ENCODE measurements around the gene ADGRG7. TPM values are rescaled to one million over a fixed set of nuclear protein-coding genes. Genes with fewer than 3 reads are reported as not detected.
"Not testable (repeated sequence)": the region's sequence is repeated elsewhere in the genome, so short reads cannot be mapped to it uniquely, and the experiment has no call there.

ADGRG7 gene
- total and polyA plus RNA-seq, 4 donors, result 0.08 to 1.4 (median 0.51) TPM; not detected in 1

DNA sequence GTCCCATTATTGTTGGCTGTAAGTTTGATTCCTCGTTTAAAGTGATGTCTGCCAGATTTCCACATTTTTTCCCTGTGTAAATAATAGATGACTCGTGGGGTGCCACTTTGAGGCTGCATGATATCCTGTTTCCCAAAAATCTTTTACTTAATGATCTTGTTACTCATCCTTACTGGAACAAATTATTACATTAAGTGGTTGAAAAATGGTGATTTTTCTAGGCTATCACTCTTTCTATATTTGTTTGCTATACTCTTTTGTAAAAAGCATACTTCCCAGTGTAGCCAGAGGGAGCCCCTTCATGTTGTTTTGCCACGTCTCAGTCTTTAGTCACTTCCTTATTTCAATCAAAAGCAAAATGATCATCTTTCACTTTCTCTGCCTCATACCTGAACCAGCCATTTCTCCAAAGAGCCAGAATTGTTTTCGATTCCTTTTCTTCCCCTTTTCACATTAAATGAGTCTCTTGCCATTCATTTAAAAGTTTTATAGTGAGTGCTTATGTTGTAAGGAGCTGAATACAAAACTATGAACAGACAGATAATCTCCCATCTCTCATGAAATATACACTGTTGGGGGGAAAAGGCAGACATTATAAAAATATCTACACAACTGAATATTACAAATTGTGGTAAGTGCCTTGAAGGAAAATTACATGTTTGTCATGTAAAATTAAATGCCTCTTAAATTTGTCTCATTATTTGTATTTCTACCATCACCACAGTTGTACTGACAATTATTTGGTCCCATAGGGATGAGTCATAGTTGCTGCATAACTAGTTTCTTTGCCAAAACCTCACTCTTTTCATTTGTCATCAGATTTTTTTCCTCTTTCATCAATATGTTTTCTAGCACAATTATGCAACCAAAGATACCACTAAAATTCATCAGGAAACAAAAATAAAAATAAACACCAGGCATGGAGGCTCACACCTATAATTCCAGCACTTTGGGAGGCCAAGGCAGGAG lies 41.5 kb downstream of the ADGRG7 start:
- H3K36me3 ChIP-seq (ENCODE audit: control insufficient read depth in 1 of 2, insufficient read depth in 2 of 2, low read length in 1 of 2), result no peaks in the 10 kb centered on the region
- no peaks in the 10 kb centered on the region for H3K4me1 ChIP-seq (ENCODE audit: control insufficient read depth in 1 of 2, insufficient read depth in 2 of 2, low read length in 2 of 2)
- no peaks in the 10 kb centered on the region for H3K27me3 ChIP-seq (ENCODE audit: control insufficient read depth in 1 of 2, insufficient read depth in 2 of 2, low read length in 1 of 2)
- H3K27ac ChIP-seq (ENCODE audit: low read depth in 1 of 2, low read length in 2 of 2), result no peak overlapping the region
- H3K4me3 ChIP-seq (ENCODE audit: low read length in 2 of 2), result no peak overlapping the region
- H3K9me3 ChIP-seq (ENCODE audit: control insufficient read depth, low read length), result no peaks in the 10 kb centered on the region
- ATAC-seq (ENCODE audit: low FRiP score) (no peak), DNase-seq (no peak)
- WGBS, 2 donors, result 21 to 22% methylated on average over 4 of the region's 4 CpGs
- intact Hi-C loops (cut with DNase I), result no loop called here

DNA sequence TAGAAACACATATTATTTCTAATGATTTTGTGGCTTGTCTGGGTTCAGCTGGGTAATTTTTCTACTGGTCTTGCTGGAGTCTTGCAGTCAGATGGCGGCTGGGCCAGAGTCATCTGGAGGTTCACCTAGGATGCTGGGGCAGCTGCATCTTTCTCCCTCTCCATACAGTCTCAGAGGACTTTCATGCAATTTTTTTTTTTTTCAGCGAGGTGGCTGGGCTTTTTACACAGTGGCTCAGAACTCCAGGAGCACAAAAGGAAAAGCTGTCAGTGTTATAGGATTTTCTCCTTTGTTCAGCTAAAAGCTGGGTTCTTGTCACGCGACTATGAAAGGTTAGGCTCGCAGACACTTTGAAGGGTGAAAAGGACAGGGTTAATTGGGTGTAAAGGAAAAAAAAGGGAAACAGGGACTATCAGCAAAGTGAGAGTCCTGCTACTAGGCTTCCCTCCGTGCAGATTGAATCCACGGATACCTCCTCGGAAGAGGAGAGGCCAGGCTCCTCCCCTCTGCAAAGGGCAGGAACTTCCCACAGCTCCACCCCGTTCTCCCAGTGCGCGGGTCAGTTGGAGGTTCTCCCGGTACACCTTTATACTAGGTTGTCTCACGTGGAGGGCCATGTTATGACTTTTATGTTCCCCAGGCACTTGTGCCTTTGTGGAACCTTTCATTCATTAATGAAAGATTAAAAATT lies 44.3 kb downstream of the ADGRG7 start:
- Histone ChIP-seq H3K27ac (ENCODE audit: low read depth in 1 of 2, low read length in 2 of 2) (no peak overlapping the region), H3K4me1 (ENCODE audit: control insufficient read depth in 1 of 2, insufficient read depth in 2 of 2, low read length in 2 of 2) (no peaks in the 10 kb centered on the region), H3K36me3 (ENCODE audit: control insufficient read depth in 1 of 2, insufficient read depth in 2 of 2, low read length in 1 of 2) (no peaks in the 10 kb centered on the region), H3K9me3 (ENCODE audit: control insufficient read depth, low read length) (no peaks in the 10 kb centered on the region), H3K4me3 (ENCODE audit: low read length in 2 of 2) (no peak overlapping the region), H3K27me3 (ENCODE audit: control insufficient read depth in 1 of 2, insufficient read depth in 2 of 2, low read length in 1 of 2) (no peaks in the 10 kb centered on the region)
- 84 to 90% methylated on average over 13 of the region's 13 CpGs for WGBS, 2 donors
- ATAC-seq (ENCODE audit: low FRiP score) (no peak), DNase-seq (no peak)
- intact Hi-C loops (cut with DNase I), result no loop called here

DNA sequence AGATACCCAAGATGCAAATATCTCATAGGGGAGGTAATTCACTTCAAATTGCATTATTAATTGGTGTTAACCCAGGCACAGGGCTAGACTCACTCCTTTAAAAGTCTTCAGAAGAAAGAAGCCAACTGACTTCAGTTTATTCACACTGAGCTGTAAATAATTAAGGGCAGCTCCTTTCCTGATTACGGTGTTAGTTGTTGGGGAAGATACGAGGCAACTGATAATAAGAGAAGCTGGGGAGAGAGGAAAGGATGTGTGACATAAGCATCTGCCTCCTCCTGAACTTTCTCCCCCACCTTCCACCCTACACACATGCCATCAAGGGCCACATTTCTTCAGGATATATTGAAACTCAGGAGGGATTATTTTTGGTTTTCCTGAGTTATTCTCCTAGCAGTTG lies 47.5 kb downstream of the ADGRG7 start:
- Histone ChIP-seq H3K36me3 (ENCODE audit: control insufficient read depth in 1 of 2, insufficient read depth in 2 of 2, low read length in 1 of 2) (no peaks in the 10 kb centered on the region), H3K4me3 (ENCODE audit: low read length in 2 of 2) (no peak overlapping the region), H3K27ac (ENCODE audit: low read depth in 1 of 2, low read length in 2 of 2) (no peak overlapping the region), H3K27me3 (ENCODE audit: control insufficient read depth in 1 of 2, insufficient read depth in 2 of 2, low read length in 1 of 2) (no peaks in the 10 kb centered on the region), H3K4me1 (ENCODE audit: control insufficient read depth in 1 of 2, insufficient read depth in 2 of 2, low read length in 2 of 2) (no peaks in the 10 kb centered on the region), H3K9me3 (ENCODE audit: control insufficient read depth, low read length) (no peaks in the 10 kb centered on the region)
- DNase-seq (no peak), ATAC-seq (ENCODE audit: low FRiP score) (no peak)
- 76 to 79% methylated on average over 2 of the region's 2 CpGs for WGBS, 2 donors
- intact Hi-C loops (cut with DNase I), result no loop called here

DNA sequence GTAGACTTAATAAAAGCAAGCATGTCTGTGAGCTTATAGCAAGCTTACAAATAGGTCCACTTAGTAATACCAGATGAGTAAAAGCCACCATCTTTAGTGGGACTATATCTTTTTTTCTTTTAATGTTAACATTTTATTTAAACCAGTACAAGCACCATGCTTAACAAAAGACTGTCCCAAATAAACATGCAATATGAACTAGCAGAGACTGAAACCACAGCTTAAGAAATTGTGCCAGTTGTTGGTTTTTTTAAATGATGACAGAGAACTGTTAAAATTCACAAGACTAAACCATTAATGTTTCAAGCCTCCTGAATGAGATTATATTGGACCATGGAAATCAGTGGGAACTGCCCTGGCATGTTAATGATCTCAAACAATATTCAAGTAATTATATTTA lies 51.9 kb downstream of the ADGRG7 start:
- H3K36me3 ChIP-seq (ENCODE audit: control insufficient read depth in 1 of 2, insufficient read depth in 2 of 2, low read length in 1 of 2); H3K27me3 ChIP-seq (ENCODE audit: control insufficient read depth in 1 of 2, insufficient read depth in 2 of 2, low read length in 1 of 2); ATAC-seq (ENCODE audit: low FRiP score); H3K4me3 ChIP-seq (ENCODE audit: low read length in 2 of 2); H3K9me3 ChIP-seq (ENCODE audit: control insufficient read depth, low read length); DNase-seq; intact Hi-C loops (cut with DNase I); H3K4me1 ChIP-seq (ENCODE audit: control insufficient read depth in 1 of 2, insufficient read depth in 2 of 2, low read length in 2 of 2); H3K27ac ChIP-seq (ENCODE audit: low read depth in 1 of 2, low read length in 2 of 2): not testable (repeated sequence)

DNA sequence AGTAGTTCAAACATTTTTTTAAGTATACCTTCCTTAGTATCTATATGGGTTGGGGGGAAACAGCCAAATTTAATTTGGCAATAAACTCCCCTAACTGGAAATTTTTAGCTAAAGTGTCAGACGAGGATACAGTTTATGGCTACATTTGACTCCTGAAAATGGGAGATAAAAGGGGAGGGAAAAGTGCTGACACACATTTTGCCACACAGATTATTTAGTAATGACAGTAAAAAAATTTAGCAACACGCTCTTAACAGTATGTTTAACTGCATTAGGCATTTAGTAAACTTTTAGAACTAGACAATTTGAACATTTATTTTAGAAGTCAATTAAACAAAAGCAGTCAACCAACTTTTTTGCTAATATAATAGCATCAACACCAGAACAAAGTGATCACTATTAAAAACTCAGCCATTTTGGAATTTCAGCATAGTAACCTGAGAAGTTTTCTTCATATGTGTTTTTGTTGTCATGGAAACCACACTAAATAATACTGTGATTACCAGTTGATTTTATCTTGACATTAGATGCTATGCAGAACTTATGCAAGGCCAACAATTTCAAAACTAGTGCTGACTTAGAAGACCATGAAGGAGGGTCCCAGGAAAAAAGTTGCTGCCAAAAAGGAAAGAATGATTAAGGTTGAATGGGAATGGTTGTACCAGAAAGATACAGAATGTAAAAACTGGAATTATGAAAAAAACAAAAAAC lies 52.9 kb downstream of the ADGRG7 start:
- intact Hi-C loops (cut with DNase I), result no loop called here
- Histone ChIP-seq H3K9me3 (ENCODE audit: control insufficient read depth, low read length) (no peaks in the 10 kb centered on the region), H3K27ac (ENCODE audit: low read depth in 1 of 2, low read length in 2 of 2) (no peak overlapping the region), H3K27me3 (ENCODE audit: control insufficient read depth in 1 of 2, insufficient read depth in 2 of 2, low read length in 1 of 2) (no peaks in the 10 kb centered on the region), H3K4me3 (ENCODE audit: low read length in 2 of 2) (no peak overlapping the region), H3K4me1 (ENCODE audit: control insufficient read depth in 1 of 2, insufficient read depth in 2 of 2, low read length in 2 of 2) (no peaks in the 10 kb centered on the region), H3K36me3 (ENCODE audit: control insufficient read depth in 1 of 2, insufficient read depth in 2 of 2, low read length in 1 of 2) (no peaks in the 10 kb centered on the region)
- 54 to 73% methylated on average over 2 of the region's 2 CpGs for WGBS, 2 donors
- ATAC-seq (ENCODE audit: low FRiP score) (no peak), DNase-seq (no peak)

DNA sequence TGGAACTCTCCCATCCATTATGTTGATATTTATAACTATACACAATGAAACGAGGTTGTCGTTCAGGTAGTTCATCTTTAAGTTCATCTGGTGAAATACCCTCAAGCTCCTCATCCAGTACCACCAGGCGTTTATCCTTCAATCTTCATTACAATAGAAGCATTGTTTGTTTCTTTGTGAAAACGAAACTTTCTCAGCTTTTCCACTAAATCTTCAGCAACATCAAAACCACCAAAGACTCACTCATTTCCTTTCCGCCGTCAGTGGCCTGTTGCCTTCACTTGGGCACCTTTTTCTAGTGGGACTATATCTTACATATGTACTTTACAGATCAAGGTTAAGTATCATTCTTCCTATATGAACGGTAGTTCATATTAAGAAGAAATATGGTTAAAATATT lies 55.8 kb downstream of the ADGRG7 start:
- no peak for DNase-seq
- intact Hi-C loops (cut with DNase I), result no loop called here
- ATAC-seq (ENCODE audit: low FRiP score), result no peak
- Histone ChIP-seq H3K27ac (ENCODE audit: low read depth in 1 of 2, low read length in 2 of 2) (no peak overlapping the region), H3K36me3 (ENCODE audit: control insufficient read depth in 1 of 2, insufficient read depth in 2 of 2, low read length in 1 of 2) (no peaks in the 10 kb centered on the region), H3K4me1 (ENCODE audit: control insufficient read depth in 1 of 2, insufficient read depth in 2 of 2, low read length in 2 of 2) (no peaks in the 10 kb centered on the region), H3K4me3 (ENCODE audit: low read length in 2 of 2) (no peak overlapping the region), H3K27me3 (ENCODE audit: control insufficient read depth in 1 of 2, insufficient read depth in 2 of 2, low read length in 1 of 2) (no peaks in the 10 kb centered on the region), H3K9me3 (ENCODE audit: control insufficient read depth, low read length) (peaks cover 2% of the 10 kb centered on the region)
- 59 to 60% methylated on average over 7 of the region's 7 CpGs for WGBS, 2 donors

DNA sequence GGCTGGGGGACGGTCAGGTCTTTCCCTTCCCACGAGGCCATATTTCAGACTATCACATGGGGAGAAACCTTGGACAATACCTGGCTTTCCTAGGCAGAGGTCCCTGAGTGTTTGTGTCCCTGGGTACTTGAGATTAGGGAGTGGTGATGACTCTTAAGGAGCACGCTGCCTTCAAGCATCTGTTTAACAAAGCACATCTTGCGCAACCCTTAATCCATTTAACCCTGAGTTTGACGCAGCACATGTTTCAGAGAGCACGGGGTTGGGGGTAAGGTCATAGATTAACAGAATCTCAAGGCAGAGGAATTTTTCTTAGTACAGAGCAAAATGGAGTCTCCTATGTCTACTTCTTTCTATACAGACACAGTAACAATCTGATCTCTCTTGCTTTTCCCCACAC lies 57.3 kb downstream of the ADGRG7 start:
- ATAC-seq (ENCODE audit: low FRiP score); H3K9me3 ChIP-seq (ENCODE audit: control insufficient read depth, low read length); DNase-seq; H3K4me3 ChIP-seq (ENCODE audit: low read length in 2 of 2); H3K27ac ChIP-seq (ENCODE audit: low read depth in 1 of 2, low read length in 2 of 2); intact Hi-C loops (cut with DNase I); H3K4me1 ChIP-seq (ENCODE audit: control insufficient read depth in 1 of 2, insufficient read depth in 2 of 2, low read length in 2 of 2); H3K36me3 ChIP-seq (ENCODE audit: control insufficient read depth in 1 of 2, insufficient read depth in 2 of 2, low read length in 1 of 2); H3K27me3 ChIP-seq (ENCODE audit: control insufficient read depth in 1 of 2, insufficient read depth in 2 of 2, low read length in 1 of 2): not testable (repeated sequence)
- WGBS, 2 donors, result 63 to 69% methylated on average over 4 to 5 of the region's 6 CpGs

DNA sequence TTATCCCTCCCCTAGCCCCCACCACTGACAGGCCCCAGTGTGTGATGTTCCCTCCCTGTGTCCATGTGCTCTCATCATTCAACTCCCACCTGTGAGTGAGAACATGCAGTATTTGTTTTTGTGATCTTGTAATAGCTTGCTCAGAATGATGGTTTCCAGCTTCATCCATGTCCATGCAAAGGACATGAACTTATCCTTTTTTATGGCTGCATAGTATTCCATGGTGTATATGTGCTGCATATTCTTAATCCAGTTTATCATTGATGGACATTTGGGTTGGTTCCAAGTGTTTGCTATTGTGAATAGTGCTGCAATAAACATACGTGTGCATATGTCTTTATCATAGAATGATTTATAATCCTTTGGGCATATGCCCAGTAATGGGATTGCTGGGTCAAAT lies 57.9 kb downstream of the ADGRG7 start:
- intact Hi-C loops (cut with DNase I); H3K9me3 ChIP-seq (ENCODE audit: control insufficient read depth, low read length); DNase-seq; H3K4me3 ChIP-seq (ENCODE audit: low read length in 2 of 2); H3K4me1 ChIP-seq (ENCODE audit: control insufficient read depth in 1 of 2, insufficient read depth in 2 of 2, low read length in 2 of 2); H3K36me3 ChIP-seq (ENCODE audit: control insufficient read depth in 1 of 2, insufficient read depth in 2 of 2, low read length in 1 of 2); ATAC-seq (ENCODE audit: low FRiP score); H3K27ac ChIP-seq (ENCODE audit: low read depth in 1 of 2, low read length in 2 of 2); H3K27me3 ChIP-seq (ENCODE audit: control insufficient read depth in 1 of 2, insufficient read depth in 2 of 2, low read length in 1 of 2): not testable (repeated sequence)
- 49 to 50% methylated on average over 1 of the region's 1 CpG for WGBS, 2 donors

All from aorta (tissue), 5 donors.